ENCODE results near the gene ASPA. TPM values are rescaled to one million over a fixed set of nuclear protein-coding genes. Genes with fewer than 3 reads are reported as not detected.

Gene ASPA
- total RNA-seq, 1 experiment from 2014 or later, result 0.04 TPM

DNA sequence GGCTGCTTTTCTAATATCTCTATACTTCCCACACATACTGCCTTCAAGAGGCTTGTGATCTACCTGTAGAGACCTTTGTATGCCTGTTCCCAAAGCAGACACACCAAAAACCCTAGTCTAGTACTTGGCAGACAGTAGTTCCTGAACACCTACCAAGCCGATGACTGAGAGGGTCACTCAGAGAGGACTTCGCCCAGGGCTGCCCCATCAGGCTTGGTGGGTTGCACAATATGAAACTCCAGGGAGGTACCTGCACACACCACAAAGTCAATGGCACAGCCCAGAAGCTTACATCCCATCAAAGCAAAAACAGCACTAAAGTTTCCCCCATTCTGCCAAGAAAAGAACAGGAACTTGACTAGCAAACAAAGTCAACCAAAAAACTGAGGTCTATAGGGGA is 30.3 kb downstream of the ASPA start:
- peaks cover 3% of the 10 kb centered on the region; the same call in 1 of the 2 replicates for H3K27me3 Mint-ChIP-seq (ENCODE audit: low read depth)
- ChIA-PET CTCF (no interaction called here), POLR2A (no interaction called here)
- peaks cover 7% of the 10 kb centered on the region for H3K36me3 Mint-ChIP-seq
- DNase-seq (ENCODE audit: low spot score) (no peak), ATAC-seq (no peak)
- H3K27ac Mint-ChIP-seq, result no peak overlapping the region; the same call in 1 of the 2 replicates
- H3K9me3 Mint-ChIP-seq, result peaks cover 9% of the 10 kb centered on the region
- peaks cover 25% of the 10 kb centered on the region for H3K4me1 Mint-ChIP-seq
- TF ChIP-seq RORB (CRISPR knock-in tag; IDR thresholded peaks at IDR 0.05), result no peak
- TF ChIP-seq ATF1 (CRISPR knock-in tag; IDR thresholded peaks at IDR 0.05), result no peak
- TF ChIP-seq, protein P1, sequence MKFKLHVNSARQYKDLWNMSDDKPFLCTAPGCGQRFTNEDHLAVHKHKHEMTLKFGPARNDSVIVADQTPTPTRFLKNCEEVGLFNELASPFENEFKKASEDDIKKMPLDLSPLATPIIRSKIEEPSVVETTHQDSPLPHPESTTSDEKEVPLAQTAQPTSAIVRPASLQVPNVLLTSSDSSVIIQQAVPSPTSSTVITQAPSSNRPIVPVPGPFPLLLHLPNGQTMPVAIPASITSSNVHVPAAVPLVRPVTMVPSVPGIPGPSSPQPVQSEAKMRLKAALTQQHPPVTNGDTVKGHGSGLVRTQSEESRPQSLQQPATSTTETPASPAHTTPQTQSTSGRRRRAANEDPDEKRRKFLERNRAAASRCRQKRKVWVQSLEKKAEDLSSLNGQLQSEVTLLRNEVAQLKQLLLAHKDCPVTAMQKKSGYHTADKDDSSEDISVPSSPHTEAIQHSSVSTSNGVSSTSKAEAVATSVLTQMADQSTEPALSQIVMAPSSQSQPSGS (CRISPR knock-in tag; IDR thresholded peaks at IDR 0.05; ENCODE audit: borderline replicate concordance, low read depth), result no peak
- TF ChIP-seq ZNF671 (CRISPR knock-in tag; IDR thresholded peaks at IDR 0.05), result no peak
- TF ChIP-seq, protein P2, sequence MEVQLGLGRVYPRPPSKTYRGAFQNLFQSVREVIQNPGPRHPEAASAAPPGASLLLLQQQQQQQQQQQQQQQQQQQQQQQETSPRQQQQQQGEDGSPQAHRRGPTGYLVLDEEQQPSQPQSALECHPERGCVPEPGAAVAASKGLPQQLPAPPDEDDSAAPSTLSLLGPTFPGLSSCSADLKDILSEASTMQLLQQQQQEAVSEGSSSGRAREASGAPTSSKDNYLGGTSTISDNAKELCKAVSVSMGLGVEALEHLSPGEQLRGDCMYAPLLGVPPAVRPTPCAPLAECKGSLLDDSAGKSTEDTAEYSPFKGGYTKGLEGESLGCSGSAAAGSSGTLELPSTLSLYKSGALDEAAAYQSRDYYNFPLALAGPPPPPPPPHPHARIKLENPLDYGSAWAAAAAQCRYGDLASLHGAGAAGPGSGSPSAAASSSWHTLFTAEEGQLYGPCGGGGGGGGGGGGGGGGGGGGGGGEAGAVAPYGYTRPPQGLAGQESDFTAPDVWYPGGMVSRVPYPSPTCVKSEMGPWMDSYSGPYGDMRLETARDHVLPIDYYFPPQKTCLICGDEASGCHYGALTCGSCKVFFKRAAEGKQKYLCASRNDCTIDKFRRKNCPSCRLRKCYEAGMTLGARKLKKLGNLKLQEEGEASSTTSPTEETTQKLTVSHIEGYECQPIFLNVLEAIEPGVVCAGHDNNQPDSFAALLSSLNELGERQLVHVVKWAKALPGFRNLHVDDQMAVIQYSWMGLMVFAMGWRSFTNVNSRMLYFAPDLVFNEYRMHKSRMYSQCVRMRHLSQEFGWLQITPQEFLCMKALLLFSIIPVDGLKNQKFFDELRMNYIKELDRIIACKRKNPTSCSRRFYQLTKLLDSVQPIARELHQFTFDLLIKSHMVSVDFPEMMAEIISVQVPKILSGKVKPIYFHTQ (CRISPR knock-in tag; IDR thresholded peaks at IDR 0.05), result no peak
- TF ChIP-seq, protein P3, sequence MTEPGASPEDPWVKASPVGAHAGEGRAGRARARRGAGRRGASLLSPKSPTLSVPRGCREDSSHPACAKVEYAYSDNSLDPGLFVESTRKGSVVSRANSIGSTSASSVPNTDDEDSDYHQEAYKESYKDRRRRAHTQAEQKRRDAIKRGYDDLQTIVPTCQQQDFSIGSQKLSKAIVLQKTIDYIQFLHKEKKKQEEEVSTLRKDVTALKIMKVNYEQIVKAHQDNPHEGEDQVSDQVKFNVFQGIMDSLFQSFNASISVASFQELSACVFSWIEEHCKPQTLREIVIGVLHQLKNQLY (CRISPR knock-in tag; IDR thresholded peaks at IDR 0.05), result no peak
- no peak for TF ChIP-seq ZNF317 (CRISPR knock-in tag; IDR thresholded peaks at IDR 0.05; ENCODE audit: borderline replicate concordance, low read depth)
- no peak for TF ChIP-seq ZBTB21 (CRISPR knock-in tag; IDR thresholded peaks at IDR 0.05; ENCODE audit: borderline replicate concordance)
- TF ChIP-seq TEAD4 (CRISPR knock-in tag; IDR thresholded peaks at IDR 0.05), result no peak
- TF ChIP-seq PRRX2 (CRISPR knock-in tag; IDR thresholded peaks at IDR 0.05), result no peak
- TF ChIP-seq ZNF121 (CRISPR knock-in tag; IDR thresholded peaks at IDR 0.05), result no peak
- no peak overlapping the region for H3K4me3 Mint-ChIP-seq

DNA sequence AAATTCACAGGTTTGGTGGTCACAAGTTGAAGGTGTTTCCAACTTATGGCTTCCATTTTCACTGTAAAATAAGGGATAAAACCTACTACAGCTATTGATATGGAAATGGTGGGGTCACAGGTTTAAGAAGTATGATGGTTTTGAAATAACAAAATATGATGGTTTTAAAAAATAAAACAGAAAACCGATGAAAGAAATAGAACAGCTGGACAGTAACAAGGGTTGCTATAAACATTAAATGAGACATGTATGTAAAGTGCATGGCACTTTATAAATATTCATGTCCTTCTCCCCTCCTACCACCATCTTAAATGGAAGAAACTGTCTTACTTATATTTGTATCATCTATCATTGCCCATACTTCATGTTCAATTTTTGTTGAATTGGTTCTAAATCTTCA is 31.3 kb downstream of the ASPA start:
- H3K27me3 Mint-ChIP-seq (ENCODE audit: low read depth), result peaks cover 10% of the 10 kb centered on the region
- H3K4me1 Mint-ChIP-seq, result peaks cover 35% of the 10 kb centered on the region
- ATAC-seq, result no peak
- ChIA-PET CTCF (no interaction called here), POLR2A (no interaction called here)
- no peak for DNase-seq (ENCODE audit: low spot score)
- TF ChIP-seq CREB1 (CRISPR knock-in tag; IDR thresholded peaks at IDR 0.05), result no peak
- peaks cover 3% of the 10 kb centered on the region; the same call in 1 of the 2 replicates for H3K36me3 Mint-ChIP-seq
- H3K4me3 Mint-ChIP-seq, result no peak overlapping the region
- peaks cover 4% of the 10 kb centered on the region for H3K9me3 Mint-ChIP-seq
- H3K27ac Mint-ChIP-seq, result no peak overlapping the region

DNA sequence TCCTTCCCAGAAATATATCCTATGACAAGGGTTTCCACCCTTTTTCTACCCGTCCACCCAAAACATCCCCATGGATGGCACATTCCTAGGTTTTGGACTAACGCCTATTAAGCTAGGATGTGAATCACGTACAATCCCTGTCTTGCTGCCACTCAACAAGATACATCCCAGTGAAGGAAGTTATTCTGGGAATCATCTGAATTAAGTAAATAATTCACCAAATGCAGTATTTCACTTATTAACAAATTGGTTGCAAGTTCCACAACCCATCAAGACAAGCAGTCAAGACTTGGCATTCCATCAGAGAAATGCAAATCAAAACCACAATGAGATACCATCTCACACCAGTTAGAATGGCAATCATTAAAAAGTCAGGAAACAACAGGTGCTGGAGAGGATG is 32.1 kb downstream of the ASPA start:
- peaks cover 43% of the 10 kb centered on the region for H3K4me1 Mint-ChIP-seq
- no peak overlapping the region for H3K4me3 Mint-ChIP-seq
- H3K9me3 Mint-ChIP-seq, result peaks cover 4% of the 10 kb centered on the region
- ATAC-seq (no peak), DNase-seq (ENCODE audit: low spot score) (no peak)
- peaks cover 3% of the 10 kb centered on the region; the same call in 1 of the 2 replicates for H3K36me3 Mint-ChIP-seq
- no peak overlapping the region for H3K27ac Mint-ChIP-seq
- CTCF ChIA-PET, result no interaction called here
- H3K27me3 Mint-ChIP-seq (ENCODE audit: low read depth), result peaks cover 17% of the 10 kb centered on the region
- POLR2A ChIA-PET, result no interaction called here
- TF ChIP-seq RORB (CRISPR knock-in tag; IDR thresholded peaks at IDR 0.05) (no peak), JAZF1 (CRISPR knock-in tag; IDR thresholded peaks at IDR 0.05) (no peak), CBFB (CRISPR knock-in tag; IDR thresholded peaks at IDR 0.05; ENCODE audit: low read depth) (no peak), PRRX2 (CRISPR knock-in tag; IDR thresholded peaks at IDR 0.05) (no peak), ATF1 (CRISPR knock-in tag; IDR thresholded peaks at IDR 0.05) (no peak)
- TF ChIP-seq, protein P4, sequence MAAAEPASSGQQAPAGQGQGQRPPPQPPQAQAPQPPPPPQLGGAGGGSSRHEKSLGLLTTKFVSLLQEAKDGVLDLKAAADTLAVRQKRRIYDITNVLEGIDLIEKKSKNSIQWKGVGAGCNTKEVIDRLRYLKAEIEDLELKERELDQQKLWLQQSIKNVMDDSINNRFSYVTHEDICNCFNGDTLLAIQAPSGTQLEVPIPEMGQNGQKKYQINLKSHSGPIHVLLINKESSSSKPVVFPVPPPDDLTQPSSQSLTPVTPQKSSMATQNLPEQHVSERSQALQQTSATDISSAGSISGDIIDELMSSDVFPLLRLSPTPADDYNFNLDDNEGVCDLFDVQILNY (CRISPR knock-in tag; IDR thresholded peaks at IDR 0.05), result no peak
- TF ChIP-seq, protein P5, sequence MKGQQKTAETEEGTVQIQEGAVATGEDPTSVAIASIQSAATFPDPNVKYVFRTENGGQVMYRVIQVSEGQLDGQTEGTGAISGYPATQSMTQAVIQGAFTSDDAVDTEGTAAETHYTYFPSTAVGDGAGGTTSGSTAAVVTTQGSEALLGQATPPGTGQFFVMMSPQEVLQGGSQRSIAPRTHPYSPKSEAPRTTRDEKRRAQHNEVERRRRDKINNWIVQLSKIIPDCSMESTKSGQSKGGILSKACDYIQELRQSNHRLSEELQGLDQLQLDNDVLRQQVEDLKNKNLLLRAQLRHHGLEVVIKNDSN (CRISPR knock-in tag; IDR thresholded peaks at IDR 0.05), result no peak
- TF ChIP-seq, protein P6, sequence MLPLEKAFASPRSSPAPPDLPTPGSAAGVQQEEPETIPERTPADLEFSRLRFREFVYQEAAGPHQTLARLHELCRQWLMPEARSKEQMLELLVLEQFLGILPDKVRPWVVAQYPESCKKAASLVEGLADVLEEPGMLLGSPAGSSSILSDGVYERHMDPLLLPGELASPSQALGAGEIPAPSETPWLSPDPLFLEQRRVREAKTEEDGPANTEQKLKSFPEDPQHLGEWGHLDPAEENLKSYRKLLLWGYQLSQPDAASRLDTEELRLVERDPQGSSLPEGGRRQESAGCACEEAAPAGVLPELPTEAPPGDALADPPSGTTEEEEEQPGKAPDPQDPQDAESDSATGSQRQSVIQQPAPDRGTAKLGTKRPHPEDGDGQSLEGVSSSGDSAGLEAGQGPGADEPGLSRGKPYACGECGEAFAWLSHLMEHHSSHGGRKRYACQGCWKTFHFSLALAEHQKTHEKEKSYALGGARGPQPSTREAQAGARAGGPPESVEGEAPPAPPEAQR (CRISPR knock-in tag; IDR thresholded peaks at IDR 0.05), result no peak
- TF ChIP-seq, protein P7, sequence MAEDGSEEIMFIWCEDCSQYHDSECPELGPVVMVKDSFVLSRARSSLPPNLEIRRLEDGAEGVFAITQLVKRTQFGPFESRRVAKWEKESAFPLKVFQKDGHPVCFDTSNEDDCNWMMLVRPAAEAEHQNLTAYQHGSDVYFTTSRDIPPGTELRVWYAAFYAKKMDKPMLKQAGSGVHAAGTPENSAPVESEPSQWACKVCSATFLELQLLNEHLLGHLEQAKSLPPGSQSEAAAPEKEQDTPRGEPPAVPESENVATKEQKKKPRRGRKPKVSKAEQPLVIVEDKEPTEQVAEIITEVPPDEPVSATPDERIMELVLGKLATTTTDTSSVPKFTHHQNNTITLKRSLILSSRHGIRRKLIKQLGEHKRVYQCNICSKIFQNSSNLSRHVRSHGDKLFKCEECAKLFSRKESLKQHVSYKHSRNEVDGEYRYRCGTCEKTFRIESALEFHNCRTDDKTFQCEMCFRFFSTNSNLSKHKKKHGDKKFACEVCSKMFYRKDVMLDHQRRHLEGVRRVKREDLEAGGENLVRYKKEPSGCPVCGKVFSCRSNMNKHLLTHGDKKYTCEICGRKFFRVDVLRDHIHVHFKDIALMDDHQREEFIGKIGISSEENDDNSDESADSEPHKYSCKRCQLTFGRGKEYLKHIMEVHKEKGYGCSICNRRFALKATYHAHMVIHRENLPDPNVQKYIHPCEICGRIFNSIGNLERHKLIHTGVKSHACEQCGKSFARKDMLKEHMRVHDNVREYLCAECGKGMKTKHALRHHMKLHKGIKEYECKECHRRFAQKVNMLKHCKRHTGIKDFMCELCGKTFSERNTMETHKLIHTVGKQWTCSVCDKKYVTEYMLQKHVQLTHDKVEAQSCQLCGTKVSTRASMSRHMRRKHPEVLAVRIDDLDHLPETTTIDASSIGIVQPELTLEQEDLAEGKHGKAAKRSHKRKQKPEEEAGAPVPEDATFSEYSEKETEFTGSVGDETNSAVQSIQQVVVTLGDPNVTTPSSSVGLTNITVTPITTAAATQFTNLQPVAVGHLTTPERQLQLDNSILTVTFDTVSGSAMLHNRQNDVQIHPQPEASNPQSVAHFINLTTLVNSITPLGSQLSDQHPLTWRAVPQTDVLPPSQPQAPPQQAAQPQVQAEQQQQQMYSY (CRISPR knock-in tag; IDR thresholded peaks at IDR 0.05), result no peak

Measured in WTC11 (cell line).